ENCODE measurements around the gene STAP2.

GRCh38 chr19:4288091-4288777 lies 50.4 kb downstream of the STAP2 start:
- TF ChIP-seq POLR2A (IDR thresholded peaks at IDR 0.05) (no peak), EP300 (IDR thresholded peaks at IDR 0.05) (no peak)
- TF ChIP-seq, protein P1, sequence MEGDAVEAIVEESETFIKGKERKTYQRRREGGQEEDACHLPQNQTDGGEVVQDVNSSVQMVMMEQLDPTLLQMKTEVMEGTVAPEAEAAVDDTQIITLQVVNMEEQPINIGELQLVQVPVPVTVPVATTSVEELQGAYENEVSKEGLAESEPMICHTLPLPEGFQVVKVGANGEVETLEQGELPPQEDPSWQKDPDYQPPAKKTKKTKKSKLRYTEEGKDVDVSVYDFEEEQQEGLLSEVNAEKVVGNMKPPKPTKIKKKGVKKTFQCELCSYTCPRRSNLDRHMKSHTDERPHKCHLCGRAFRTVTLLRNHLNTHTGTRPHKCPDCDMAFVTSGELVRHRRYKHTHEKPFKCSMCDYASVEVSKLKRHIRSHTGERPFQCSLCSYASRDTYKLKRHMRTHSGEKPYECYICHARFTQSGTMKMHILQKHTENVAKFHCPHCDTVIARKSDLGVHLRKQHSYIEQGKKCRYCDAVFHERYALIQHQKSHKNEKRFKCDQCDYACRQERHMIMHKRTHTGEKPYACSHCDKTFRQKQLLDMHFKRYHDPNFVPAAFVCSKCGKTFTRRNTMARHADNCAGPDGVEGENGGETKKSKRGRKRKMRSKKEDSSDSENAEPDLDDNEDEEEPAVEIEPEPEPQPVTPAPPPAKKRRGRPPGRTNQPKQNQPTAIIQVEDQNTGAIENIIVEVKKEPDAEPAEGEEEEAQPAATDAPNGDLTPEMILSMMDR (IDR thresholded peaks at IDR 0.05), result no peak
